ENCODE results near the gene MXRA8.

Gene MXRA8

DNA sequence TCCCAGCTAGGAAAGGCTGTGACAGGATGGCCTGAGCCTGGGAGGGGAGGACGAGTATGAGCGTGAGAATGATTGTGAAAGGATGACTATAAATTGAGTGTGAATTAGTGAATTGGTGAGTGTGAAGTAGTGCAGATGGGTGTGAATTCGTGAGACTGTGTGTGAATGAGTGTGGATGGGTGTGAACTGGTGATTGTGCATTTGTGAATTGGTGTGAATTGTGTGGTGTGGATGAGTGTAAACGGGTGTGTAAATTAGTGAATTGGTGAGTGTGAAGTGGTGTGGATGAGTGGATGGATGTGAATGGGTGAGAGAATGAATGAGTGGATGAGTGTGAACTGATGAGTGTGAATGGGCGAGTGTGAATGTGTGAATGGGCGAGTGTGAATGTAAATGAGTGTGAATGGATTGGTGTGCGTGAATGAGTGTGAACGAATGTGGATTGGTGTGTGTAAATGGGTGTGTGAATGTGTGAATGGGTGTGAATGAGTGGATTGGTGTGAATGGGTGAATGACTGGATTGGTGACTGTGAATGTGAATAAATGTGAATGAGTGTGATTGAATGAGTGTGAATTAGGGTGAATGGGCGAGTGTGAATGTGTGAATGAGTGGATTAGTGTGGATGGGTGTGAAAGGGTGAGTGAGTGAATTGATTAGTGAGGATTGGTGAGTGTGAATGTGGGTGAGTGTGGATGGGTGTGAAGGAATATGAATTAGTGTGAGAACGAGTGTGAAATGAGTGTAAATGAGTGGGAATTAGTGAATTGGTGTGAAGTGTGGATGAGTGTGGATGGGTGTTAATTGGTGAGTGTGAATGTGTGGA, 7.7 kb upstream of the MXRA8 start:
- FAIRE-seq, result no peak

DNA sequence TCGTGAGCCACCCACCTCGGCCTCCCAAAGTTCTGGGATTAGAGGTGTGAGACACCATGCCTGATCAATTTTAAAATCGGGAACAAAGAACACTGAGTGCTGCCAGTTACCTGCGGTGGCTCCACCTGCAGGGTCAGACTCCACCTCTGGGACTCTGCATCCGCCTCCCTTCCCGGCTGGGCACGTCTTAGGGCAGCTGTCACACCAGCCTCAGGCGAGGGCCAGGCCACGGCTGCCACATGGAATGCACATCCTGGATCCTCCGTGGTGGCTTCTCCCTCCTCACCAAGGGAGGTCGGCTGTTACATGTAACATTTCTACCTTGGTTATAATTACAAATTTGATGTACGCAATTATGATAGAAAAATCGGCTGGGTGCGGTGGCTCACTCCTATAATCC, 5.9 kb upstream of the MXRA8 start:
- no peak for FAIRE-seq

DNA sequence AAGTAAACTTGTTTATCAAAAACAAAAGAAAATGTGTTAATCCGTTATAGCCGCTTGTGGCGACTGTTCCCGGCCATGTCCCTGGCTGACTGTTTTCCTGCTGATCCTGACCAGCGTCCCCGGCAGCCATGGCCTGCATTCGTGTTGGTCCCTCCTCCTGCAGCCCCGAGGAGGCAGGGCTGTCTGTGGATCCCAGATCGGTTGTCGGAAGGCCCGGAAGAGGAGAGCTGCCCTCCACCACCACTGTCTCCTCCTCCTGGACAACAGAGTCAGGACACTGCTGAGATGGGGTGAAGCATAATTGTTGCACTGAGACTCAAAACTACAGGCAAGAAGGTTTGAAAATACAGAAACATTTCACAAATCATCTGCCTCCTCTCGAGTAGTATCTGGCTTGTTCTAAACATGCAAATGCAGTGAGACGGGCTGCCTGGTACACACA, 3.6 kb upstream of the MXRA8 start:
- no peak for FAIRE-seq

DNA sequence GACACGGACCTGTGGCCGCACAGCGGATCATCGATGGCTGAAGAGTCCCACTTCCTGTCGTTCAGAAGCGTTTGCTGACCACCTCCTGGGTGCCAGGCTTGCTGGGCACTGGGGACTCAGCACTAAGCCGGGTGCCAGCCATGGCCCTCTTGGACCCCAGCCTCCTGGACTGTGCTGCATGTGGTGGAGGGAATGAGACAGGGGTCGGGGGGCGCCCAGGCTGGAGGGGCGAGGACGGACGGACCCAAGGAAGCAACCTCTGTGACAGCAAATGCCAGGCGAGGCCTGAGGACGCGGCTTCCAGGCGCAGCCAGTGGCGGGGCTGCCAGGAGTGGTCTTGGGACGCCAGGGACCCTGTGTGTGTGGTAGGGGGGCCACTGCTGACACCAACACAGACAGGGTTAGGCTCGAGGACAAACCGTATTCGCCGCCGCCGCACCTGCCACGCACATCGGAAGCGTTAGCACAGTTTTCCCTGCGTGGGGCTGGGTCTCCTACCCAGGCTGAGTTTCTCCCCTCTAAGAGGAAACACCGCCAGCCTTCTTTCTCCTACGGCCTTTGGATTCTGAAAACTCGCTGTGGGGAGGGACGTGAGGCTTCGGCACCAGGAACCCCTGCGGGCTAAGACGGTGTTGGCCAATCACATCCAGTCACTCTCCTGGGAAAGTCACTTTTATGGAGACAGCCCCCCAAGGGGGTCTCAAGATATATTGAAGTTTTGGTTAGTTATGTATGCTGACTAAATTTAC, 3.1 kb upstream of the MXRA8 start:
- FAIRE-seq, result no peak

DNA sequence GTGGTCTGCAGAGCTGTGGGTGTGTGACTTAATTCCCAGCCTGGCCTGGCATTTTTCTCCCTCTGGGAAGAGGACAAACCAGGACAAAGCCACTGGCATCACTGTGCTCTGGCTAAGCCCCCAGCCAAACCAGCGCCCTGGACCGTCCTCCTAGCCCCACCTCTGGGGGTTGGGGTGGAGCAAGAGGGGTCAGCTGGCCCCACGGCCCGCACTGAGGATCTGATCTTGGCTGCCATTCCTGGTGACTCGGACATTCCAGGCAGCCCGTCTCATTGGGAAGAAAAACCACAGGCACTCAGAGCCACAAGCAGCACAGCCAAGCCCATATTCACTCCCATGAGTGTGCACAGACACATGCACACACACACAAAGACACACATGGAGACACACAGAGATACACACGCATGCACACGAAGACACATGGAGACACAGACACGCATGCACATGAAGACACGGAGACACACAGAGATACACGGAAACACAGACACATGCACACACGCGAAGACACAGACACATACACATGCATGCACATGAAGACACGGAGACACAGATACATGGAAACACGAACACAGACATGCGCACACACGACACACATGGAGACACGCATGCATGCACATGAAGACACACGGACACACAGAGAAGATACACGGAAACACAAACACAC, 2.3 kb upstream of the MXRA8 start:
- no peak for FAIRE-seq

DNA sequence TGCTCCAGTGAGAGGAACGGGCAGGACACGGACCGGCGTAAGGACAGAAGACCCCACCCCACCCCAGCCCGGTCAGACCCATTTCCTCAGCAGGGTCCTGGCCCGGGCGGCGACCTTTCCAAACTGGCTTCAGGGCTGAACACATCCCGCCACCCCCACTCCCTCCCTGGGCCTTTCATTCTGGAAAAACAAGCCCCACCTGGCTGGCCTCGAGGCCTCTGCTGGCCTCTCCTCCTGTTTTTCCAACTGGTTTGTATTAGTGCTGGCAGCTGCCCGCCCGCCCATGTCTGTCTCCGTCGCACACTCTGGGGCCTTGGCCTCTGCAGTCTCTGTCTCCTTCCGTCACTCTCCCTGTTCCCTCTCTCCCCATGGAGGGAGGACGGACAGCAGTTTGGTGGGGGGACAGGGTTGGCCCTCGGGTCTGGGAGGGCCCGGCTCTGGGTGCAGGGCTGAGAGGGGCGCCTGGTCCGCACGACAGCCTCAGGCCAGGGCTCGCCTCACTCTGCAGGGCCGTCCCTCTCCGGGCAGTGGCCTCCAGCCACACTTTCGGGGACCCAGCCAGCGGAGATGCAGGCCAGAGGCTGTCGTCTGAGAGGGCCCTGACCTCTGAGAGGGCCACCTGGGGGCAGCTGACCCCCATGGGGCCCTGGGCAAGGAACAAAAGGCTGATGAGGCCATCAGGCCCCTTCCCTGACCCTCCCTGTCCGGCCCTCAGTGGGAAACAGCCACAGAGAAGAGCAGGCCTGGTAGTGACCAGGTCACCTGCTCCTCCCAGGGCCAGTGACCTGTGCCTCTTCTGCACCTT, 1.5 kb upstream of the MXRA8 start:
- no peak for FAIRE-seq

DNA sequence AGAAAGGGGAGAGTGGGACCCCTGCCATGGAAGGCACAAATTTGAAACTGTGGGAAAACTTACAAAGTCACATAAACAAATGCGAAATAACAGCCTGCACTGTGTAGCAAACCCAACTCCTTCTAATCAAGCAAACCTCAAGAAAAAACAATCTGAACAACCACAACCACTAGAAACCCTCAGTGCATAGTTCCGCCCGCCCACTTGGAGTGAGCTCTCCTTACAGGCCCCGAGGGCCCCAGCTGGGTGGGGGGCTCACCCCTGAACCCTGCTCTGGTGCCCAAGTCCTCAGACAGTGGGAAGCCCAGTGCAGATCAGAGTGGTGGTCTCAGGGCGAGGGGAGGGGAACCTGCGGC, 931 bp upstream of the MXRA8 start:
- no peak for FAIRE-seq

DNA sequence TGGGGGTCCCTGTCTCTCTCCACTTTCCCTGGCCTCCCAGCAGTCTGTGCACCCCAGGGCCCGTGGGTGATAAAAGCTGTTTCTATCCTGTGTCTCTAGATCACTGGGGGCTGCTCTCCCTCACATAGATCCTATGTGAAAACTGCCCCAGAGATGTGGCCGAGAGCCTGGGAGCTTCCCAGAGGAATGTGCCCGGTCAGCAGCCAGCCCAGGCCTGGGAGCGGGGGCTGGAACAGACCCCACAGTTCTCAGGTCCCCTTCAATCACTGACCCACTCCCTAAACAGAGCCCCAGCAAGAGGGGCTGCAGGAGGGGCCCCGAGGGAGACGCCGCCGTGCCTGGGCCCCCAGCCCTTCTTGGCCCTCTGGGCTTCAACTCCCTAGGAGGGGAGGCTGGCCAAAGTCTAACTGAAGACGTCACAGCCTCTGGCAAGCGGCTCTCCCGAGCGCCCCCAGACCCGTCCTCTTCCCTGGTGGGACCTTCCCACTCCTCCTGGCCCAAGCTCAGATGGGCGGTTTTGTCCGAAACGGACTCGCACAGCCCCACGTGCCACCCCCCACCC, 403 bp downstream of the MXRA8 start:
- FAIRE-seq, result no peak

DNA sequence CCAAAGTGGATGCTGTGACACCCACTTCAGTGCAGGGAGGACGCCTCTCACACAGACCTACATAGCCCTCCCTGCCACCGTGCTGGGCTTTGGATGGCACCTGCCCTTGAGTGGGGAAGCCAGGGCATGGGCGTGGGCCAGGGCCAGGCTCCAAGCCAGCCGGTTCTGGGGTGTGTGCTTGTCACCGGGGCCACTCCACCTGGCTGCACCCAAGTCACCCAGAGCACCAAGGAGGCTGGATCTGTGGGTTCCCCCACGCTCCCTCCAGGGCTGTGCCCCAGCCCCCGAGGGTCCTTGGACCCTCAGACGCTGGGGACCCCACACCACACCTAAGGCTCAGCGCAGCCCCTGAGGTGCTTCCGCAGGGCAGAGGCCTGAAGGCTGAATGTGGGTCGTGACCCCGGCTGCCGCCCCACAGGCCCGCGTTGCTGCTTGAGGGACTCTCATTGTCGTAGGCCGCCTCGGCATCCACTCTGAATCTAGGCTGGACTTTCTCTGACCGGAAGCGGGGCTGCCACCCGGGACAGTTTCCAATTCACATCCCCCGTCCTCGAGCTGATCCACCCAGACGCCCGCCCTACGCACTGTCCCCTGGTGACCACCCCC, 1.5 kb downstream of the MXRA8 start:
- no peak for FAIRE-seq

DNA sequence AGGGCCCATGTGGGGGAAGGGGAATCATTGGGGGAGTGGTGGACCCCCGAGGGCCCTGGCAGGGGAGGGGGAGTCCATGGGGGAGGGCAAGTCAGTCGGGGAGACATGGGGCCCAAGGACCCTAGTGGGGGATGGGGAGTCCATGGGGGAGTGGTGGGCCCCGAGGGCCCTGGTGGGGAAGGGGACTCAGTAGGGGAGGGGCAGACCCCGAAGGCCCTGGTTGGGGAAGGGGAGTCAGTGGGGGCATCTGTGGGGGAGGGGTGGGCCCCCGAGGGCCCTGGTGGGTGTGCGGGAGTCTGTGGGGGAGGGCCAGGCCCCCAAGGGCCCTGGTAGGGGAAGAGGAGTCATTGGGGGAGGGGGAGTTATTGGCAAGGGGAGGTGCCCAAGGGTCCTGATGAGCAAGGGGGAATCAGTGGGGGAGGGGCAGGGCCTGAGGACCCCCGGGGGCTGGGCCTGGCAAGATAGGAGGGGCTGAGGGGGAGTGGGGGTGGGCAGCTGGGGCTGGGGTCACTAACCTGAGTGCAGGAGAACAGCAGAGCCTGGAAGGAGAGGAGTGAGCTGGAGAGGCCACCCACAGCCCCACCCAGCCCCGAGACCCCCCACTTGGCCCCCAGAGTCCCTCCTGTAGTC, 2.1 kb downstream of the MXRA8 start:
- FAIRE-seq, result no peak

DNA sequence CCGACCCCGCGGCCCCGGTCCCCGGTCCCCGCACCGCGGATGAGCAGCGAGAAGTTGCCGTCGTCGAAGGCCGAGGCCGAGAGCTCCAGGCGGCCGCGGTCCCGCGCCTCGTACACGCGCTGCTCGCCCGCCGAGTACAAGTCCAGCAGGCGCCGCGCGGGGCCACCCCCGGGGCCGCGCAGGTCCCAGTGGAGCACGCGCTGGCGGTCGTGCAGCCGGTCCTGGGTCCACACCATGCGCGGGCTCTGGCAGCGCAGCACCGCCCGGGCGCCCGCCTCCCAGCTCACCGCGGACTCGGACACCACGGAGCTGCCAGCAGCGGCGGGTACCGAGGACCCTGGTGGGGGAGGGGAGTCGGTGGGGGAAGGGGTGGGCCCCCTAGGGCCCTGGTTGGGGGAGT, 2.9 kb downstream of the MXRA8 start:
- FAIRE-seq, result no peak

DNA sequence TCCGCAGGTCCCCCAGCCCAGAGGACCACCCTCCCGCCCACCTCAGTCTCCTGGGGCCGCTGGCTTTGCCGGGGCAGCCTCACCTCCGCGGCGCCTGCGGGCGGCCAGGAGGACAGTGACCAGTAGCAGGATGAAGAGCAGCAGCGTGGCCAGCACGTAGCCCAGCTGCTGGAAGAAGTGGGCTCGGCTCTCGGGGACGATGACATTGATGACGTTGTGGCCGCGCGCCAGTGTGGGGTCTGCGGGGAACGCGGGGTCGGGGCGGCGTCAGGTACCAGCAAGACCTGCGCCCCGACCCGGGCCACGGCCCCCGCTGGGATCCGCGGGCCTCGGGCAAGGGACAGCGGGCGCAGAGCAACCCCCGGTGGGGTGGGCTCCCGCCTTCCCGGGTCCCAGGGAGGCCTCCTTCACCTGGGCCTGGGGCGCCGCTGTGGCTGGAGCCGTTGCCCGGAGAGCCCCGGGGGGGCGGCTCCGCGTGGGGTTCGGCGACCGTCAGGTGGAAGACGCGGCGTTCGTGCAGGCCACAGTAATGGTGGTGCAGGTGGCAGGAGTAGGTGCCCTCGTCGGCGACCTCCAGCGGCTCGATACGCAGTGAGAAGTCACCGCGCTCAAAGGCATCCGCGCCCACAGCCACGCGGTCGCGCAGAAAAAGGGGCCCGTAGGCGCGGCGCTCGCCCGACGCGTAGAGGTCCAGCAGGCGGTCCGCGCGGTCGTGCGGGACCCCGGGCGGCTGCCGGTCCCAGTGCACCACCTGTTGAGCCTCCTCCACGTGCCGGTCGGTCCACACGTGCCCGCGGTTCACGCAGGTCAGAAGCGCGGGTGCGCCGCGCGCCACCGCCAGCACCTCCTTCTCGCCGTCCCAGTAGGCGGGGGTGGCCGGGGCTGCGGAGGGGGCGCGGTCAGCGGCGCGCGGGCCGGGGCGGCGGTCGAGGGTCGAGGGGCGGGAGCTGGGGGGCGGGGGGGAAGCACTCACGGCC, 3.8 kb downstream of the MXRA8 start:
- no peak for FAIRE-seq

DNA sequence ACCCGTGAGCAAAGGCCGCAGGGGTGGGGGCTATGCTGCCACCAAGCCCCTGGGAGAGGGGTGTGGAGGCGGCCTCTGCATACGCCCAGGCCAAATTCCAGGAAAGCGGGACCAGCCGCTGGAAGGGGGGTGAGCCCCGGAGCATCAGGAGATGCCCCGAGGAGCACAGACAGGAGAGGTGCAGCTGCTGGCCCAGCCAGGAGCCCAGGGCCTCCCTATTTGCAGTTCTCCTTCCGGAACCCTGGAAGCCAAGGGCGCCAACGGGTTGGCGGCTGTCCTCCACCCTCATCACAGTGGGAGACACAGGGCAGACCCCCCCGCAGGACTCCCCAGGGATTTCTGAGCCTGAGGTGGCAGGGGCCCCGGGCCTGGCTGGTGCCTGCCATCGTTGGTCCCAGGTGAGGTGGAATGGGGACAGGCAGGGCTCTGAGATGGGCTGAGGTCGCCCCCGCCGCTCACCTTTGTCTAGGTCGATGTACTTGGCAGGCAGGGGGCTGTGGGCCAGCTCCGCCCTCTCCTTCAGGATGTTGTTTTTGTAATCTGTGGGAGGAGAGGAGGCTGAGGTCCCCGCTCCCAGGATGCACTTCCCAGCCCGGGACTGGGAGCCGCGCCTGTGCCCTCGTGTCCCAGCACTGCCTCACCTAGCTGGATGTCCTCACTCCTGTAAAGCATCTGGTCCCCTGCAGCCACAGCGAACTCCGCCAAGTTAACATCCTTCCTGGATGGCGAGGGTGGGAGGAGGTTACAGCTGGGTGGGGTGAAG, 4.8 kb downstream of the MXRA8 start:
- FAIRE-seq, result no peak

DNA sequence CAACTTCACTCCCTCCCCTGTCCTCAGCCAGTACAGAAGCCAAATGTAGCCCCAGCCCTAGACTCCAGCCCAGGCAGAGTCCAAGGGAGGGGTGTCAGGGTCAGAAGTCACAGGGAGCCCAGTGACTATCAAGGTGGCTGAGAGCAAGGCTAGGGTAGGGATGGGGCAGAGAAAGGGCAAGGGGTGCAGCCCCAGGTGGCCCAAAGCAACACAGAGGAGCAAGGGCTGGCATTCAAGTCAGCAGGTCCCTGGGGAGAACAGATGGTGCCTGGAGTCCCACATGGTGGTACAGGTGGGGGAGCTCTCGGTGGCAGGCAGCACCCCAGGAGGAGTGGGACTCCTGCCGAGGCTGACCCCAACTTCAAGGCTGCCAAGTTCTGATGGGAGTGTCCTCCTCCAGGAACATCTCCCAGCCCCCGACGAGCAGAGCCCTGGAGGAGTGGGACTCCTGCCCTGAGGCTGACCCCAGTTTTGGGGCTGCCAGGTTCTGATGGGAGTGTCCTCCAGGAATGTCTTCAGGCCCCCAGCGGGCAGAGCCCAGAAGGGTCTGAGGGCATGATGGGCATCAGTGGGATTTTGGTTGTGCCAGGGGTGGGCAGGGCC, 5.5 kb downstream of the MXRA8 start:
- no peak for FAIRE-seq

DNA sequence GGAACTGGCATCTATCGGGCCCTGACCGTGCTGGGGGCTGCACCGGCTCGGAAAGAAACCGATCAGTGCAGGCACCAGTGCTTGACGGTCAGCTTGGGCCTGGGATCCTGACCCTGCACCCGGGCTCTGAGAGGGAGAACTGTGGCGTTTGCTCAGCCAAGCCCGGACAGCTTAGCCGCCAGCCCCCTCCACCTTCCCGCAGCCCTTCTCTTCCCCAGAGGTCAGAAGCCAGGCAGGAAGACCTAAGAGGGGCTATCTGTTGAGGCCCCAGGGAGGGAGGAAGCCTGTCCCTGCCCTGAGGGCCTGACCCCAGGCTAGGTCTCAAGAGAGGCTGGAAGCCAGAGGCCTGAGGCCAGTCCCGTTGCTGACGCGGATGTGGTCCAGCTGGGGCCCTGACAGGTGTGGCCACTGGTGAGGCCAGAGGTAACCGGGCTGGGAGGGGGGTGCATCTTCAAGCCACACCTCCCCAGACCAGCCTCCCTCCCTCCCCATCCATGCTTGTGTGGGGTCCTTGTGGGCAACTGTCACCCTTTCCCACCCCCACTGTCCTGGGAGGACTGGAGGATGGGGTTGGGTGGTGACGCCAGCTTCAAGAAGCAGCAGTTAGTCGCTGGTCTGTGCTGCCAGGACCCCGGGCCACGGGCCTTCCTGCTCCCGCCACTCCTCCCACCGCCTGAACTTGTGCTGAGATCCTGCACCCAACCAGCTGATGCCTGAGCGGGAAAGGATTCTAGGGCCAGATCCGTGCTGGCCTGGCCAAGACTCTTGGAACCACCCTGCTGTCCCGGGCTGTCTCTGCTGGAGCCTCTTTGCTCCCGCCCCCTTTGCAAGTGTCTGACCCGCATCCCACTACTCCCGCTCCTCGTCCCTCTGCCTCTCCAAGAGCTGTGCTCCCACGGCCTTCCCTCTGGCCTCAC, 6.6 kb downstream of the MXRA8 start:
- FAIRE-seq, result no peak

DNA sequence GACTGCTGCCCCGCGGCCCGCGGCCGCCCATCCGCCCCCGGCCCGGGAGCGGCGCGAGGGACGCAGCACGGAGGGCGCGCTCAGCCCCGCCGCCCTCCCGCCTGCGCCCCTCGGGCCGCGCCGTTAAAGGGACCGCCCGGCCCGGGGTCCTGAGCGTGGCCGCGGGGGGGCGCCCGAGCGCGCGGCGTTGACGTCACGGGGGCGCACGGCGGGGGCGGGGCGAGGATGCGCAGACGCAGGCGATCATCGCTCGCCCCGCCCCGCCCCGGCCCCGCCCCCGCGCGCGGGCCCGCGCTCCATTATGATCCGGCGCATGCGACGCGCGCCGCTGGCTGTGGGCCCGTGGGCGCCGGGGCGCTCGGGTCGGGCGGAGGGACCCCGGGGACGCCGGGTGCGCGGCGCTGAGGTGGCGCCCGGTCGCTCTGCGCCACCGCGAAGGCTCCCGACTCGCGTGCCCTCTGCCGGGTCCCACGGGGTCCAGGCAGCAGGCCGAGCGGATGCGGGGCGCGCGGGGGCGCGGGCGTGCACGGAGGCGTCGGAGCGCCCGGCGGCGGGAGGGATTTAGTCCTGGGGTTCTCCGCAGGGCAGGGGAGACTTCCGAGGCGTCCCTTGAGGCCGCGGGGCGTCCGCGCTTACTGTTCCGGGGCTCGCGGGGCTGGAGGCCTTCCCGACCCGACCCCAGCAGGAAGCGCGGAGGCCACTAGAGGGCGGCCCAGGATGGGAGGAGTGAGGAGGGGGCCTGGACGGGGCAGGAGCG, 8.9 kb downstream of the MXRA8 start, which contains the start of gene DVL1:
Gene DVL1 (minus strand): TSS at position 163 of the 757 bp plus-strand sequence. CDS start 353 bp downstream, outside the sequence.
- FAIRE-seq, result no peak

Measured in TTC549 (cell line).